MM.1S (cell line): ENCODE measurements around the gene SPIRE1.

Experiments
- DNase-seq: peaks from one replicate; pipeline ENCODE4 v3.0.0-alpha.2; 2015
- H2AFZ ChIP-seq: fragments of 300-600 bp; sonication (generic); 2 replicates; pipeline ENCODE4 v1.6.0; 2016; ENCODE audit warnings: antibody characterized with exemption, low read length
- H3F3A ChIP-seq: fragments of 300-600 bp; sonication (generic); 2 replicates; pipeline ENCODE4 v1.6.1; 2016; ENCODE audit warnings: mild to moderate bottlenecking, antibody characterized with exemption, low read length, moderate library complexity, mixed read lengths; ENCODE audit not compliant: insufficient read depth
- H3K27ac ChIP-seq: fragments of 300-600 bp; sonication (generic); 2 replicates; pipeline ENCODE4 v1.5.1; 2016; ENCODE audit warnings: mild to moderate bottlenecking, low read length
- H3K27me3 ChIP-seq: fragments of 300-600 bp; sonication (generic); replicated peaks from 2 replicates; pipeline ENCODE4 v1.6.0; 2016; ENCODE audit warnings: low read length; ENCODE audit not compliant: insufficient read depth
- H3K36me3 ChIP-seq: fragments of 300-600 bp; sonication (generic); replicated peaks from 2 replicates; pipeline ENCODE4 v1.6.1; 2016; ENCODE audit warnings: mild to moderate bottlenecking, low read length, mixed read lengths; ENCODE audit not compliant: insufficient read depth
- H3K4me1 ChIP-seq: fragments of 300-600 bp; sonication (generic); 2 replicates; pipeline ENCODE4 v1.6.1; 2016; ENCODE audit warnings: low read length, mixed read lengths
- H3K4me2 ChIP-seq: fragments of 300-600 bp; sonication (generic); 2 replicates; pipeline ENCODE4 v1.6.0; 2016; ENCODE audit warnings: low read depth, low read length
- H3K4me3 ChIP-seq: fragments of 300-600 bp; sonication (generic); 2 replicates; pipeline ENCODE4 v1.5.1; 2016; ENCODE audit warnings: low read length, mixed read lengths
- H3K79me2 ChIP-seq: fragments of 300-600 bp; sonication (generic); 2 replicates; pipeline ENCODE4 v1.6.1; 2016; ENCODE audit warnings: mixed run types, low read length, mixed read lengths
- H3K9ac ChIP-seq: fragments of 300-600 bp; sonication (generic); 2 replicates; pipeline ENCODE4 v1.6.1; 2016; ENCODE audit warnings: low read length, mixed read lengths
- H3K9me2 ChIP-seq: fragments of 300-600 bp; sonication (generic); replicated peaks from 2 replicates; pipeline ENCODE4 v1.6.1; 2016; ENCODE audit warnings: mild to moderate bottlenecking, low read length, mixed read lengths; ENCODE audit not compliant: insufficient read depth
- H3K9me3 ChIP-seq: fragments of 300-600 bp; sonication (generic); replicated peaks from 2 replicates; pipeline ENCODE4 v1.6.1; 2016; ENCODE audit warnings: mild to moderate bottlenecking, low read length, mixed read lengths; ENCODE audit not compliant: insufficient read depth
- H4K20me1 ChIP-seq: fragments of 300-600 bp; sonication (generic); 2 replicates; pipeline ENCODE4 v1.6.1; 2016; ENCODE audit warnings: mild to moderate bottlenecking, low read length, moderate library complexity, mixed read lengths; ENCODE audit not compliant: insufficient read depth
- CTCF ChIP-seq: fragments of 300-600 bp; sonication (generic); IDR thresholded peaks from 2 replicates; pipeline ENCODE4 v1.5.1; 2016; ENCODE audit warnings: antibody characterized with exemption, low read length, mixed read lengths
- EZH2 ChIP-seq: fragments of 300-600 bp; sonication (generic); optimal IDR thresholded peaks from 2 replicates; pipeline ENCODE3; 2017; ENCODE audit warnings: low read depth, mild to moderate bottlenecking, antibody characterized with exemption, low read length, mixed read lengths
- EZH2phosphoT487 ChIP-seq: fragments of 300-600 bp; sonication (generic); IDR thresholded peaks from 2 replicates; pipeline ENCODE4 v1.6.1; 2018; ENCODE audit warnings: antibody characterized with exemption, low read length

The SPIRE1 gene

DNA sequence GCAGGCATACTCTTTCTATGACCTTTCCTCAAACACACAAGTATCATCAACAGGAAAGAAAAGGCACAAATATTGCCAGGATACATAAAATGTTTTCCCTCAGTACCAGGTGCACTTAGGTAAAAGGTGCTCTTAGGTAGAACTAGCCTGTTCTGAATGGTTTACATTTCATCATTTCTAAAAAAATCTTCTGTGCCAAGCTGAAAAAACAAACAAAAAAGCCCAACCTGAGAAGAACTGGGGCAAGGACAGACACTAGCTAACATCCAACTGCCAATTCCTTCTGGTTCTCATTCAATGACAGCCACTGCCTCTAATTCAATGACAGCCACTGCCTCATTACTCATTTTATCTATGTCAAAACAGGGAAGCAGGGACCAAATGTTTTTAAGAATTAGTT lies 68.5 kb downstream of the SPIRE1 start:
- no peak for TF ChIP-seq EZH2
- TF ChIP-seq CTCF = no peak
- no peak for TF ChIP-seq EZH2phosphoT487
- H3K4me3 ChIP-seq = no peak overlapping the region

DNA sequence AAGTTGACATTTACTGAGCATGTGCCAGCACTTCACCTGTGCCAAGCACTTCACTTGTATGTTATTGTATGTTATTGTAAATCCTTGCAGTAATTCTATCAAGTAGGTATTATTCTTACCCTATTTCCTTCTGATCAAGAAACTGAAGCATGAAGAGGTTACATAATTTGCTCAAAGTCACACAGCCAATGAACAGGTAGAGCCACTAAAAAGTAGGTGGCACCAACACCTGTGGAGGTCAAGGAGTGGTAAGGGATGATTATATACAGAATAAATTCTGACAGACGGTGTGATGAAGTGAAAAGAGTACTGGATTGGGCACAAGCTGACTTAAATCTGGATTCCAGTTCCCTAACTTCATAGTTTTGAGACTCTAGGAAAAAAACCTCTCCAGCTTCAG lies 71.0 kb downstream of the SPIRE1 start:
- Histone ChIP-seq H3K9ac (no peak overlapping the region), H4K20me1 (no peaks in the 10 kb centered on the region), H3K9me3 (no peaks in the 10 kb centered on the region), H3K4me3 (no peak overlapping the region), H3K4me1 (no peaks in the 10 kb centered on the region), H3K27ac (no peak overlapping the region), H2AFZ (no peak overlapping the region), H3K36me3 (no peaks in the 10 kb centered on the region), H3K9me2 (no peaks in the 10 kb centered on the region), H3F3A (no peaks in the 10 kb centered on the region), H3K27me3 (no peaks in the 10 kb centered on the region), H3K4me2 (no peak overlapping the region), H3K79me2 (no peaks in the 10 kb centered on the region)
- TF ChIP-seq CTCF (no peak), EZH2 (no peak), EZH2phosphoT487 (no peak)
- no peak for DNase-seq

More for the DNA sequence above, 68.5 kb downstream of the SPIRE1 start:
- Histone ChIP-seq H2AFZ (no peak overlapping the region), H4K20me1 (no peaks in the 10 kb centered on the region), H3K27me3 (no peaks in the 10 kb centered on the region), H3K4me1 (no peaks in the 10 kb centered on the region), H3K27ac (no peak overlapping the region), H3K36me3 (no peaks in the 10 kb centered on the region), H3K9me3 (no peaks in the 10 kb centered on the region), H3K79me2 (no peaks in the 10 kb centered on the region), H3F3A (no peaks in the 10 kb centered on the region), H3K4me2 (no peak overlapping the region), H3K9ac (no peak overlapping the region), H3K9me2 (no peaks in the 10 kb centered on the region)
- DNase-seq = no peak

DNA sequence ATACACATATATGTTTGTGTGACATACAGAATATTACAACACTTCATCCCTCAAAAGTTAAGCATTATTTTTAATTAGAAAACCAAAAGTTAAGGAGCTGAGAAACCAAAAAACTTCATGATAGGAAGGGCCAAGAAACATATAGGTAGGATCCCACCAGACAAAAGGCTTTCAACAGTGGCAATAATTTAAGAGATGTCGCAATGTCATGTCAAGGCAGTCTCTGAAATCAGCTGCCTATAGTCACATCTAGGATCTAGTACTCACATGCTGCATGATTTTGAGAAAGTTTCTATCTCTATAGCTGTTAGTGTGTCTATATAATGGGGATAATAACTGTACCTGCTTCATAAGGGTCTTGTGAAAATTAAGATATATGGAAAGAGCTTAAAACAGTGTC lies 72.7 kb downstream of the SPIRE1 start:
- no peak overlapping the region for H3K4me3 ChIP-seq
- no peaks in the 10 kb centered on the region for H3K27me3 ChIP-seq
- no peaks in the 10 kb centered on the region for H3K9me3 ChIP-seq
- H3K9me2 ChIP-seq = no peaks in the 10 kb centered on the region
- H3K9ac ChIP-seq = no peak overlapping the region
- DNase-seq = no peak
- no peaks in the 10 kb centered on the region for H4K20me1 ChIP-seq
- H3K36me3 ChIP-seq = no peaks in the 10 kb centered on the region
- H3K79me2 ChIP-seq = no peaks in the 10 kb centered on the region
- H3K4me2 ChIP-seq = no peak overlapping the region
- H2AFZ ChIP-seq = no peak overlapping the region
- TF ChIP-seq EZH2 = no peak
- TF ChIP-seq CTCF = no peak
- TF ChIP-seq EZH2phosphoT487 = no peak
- H3K4me1 ChIP-seq = no peaks in the 10 kb centered on the region
- no peaks in the 10 kb centered on the region for H3F3A ChIP-seq
- H3K27ac ChIP-seq = no peak overlapping the region
